GM11168 (cell line): ENCODE data around the gene TDRD9.

Experiments
- in situ Hi-C: fragments of 300-500 bp; cut with MboI; formaldehyde crosslinking; loops from one replicate; pipeline ENCODE4 v1.12.0; 2022; ENCODE audit warnings: low sequenced_read_pairs; ENCODE audit not compliant: unreplicated experiment

The TDRD9 gene

GRCh38 chr14:104085889-104086201, 157.6 kb downstream of the TDRD9 start:
- in situ Hi-C loops: no loop called here

GRCh38 chr14:104086210-104086660, 158.0 kb downstream of the TDRD9 start:
- in situ Hi-C loops: no loop called here

GRCh38 chr14:104086661-104087461, 158.6 kb downstream of the TDRD9 start:
- in situ Hi-C loops: no loop called here

- in situ Hi-C loops: no loop called here
These were observed 159.2 kb downstream of the TDRD9 start for GRCh38 chr14:104087505-104087904.

- in situ Hi-C loops: no loop called here
These were observed 160.0 kb downstream of the TDRD9 start for GRCh38 chr14:104087981-104088850.

GRCh38 chr14:104090071-104090748, 162.0 kb downstream of the TDRD9 start:
- in situ Hi-C loops: no loop called here

GRCh38 chr14:104091061-104091926, 163.0 kb downstream of the TDRD9 start:
- in situ Hi-C loops: no loop called here

GRCh38 chr14:104091927-104092771, 163.9 kb downstream of the TDRD9 start:
- in situ Hi-C loops: no loop called here

GRCh38 chr14:104092931-104093365, 164.7 kb downstream of the TDRD9 start:
- in situ Hi-C loops: no loop called here

GRCh38 chr14:104093366-104094055, 165.3 kb downstream of the TDRD9 start:
- in situ Hi-C loops: no loop called here

- in situ Hi-C loops: no loop called here
These were observed 165.9 kb downstream of the TDRD9 start for GRCh38 chr14:104094056-104094708.

- in situ Hi-C loops: no loop called here
These were observed 166.6 kb downstream of the TDRD9 start for GRCh38 chr14:104094709-104095425.

GRCh38 chr14:104095426-104096310, 167.4 kb downstream of the TDRD9 start:
- in situ Hi-C loops: no loop called here

GRCh38 chr14:104096318-104096717, 168.1 kb downstream of the TDRD9 start:
- in situ Hi-C loops: no loop called here

GRCh38 chr14:104096751-104097700, 168.8 kb downstream of the TDRD9 start:
- in situ Hi-C loops: no loop called here
